GM12872 (cell line): Measurements from ENCODE around the gene AQP1.

Experiments
- CTCF ChIP-seq: IDR thresholded peaks from 3 replicates; pipeline ENCODE4 v1.5.1; 2011; ENCODE audit warnings: low read depth, mild to moderate bottlenecking, low read length, moderate library complexity; ENCODE audit not compliant: insufficient read depth

The AQP1 gene

GRCh38 chr7:30911561-30911969 is at the start of gene AQP1:
AQP1 (plus strand) TSS chr7:30911853; CDS start chr7:30911910, 57 bp downstream.
- no peak for TF ChIP-seq CTCF

- no peak for TF ChIP-seq CTCF
Measured at GRCh38 chr7:30862995-30863705, 48.5 kb upstream of the AQP1 start.

GRCh38 chr7:30863706-30864035 is 48.0 kb upstream of the AQP1 start:
- no peak for TF ChIP-seq CTCF

GRCh38 chr7:30864101-30864500 is 47.6 kb upstream of the AQP1 start:
- TF ChIP-seq CTCF, result no peak

- TF ChIP-seq CTCF, result no peak
Measured at GRCh38 chr7:30865076-30865475, 46.6 kb upstream of the AQP1 start.

GRCh38 chr7:30865821-30866220 is 45.8 kb upstream of the AQP1 start:
- no peak for TF ChIP-seq CTCF

GRCh38 chr7:30866939-30867338 is 44.7 kb upstream of the AQP1 start:
- TF ChIP-seq CTCF, result no peak
